RWPE2 (cell line): ENCODE data around the gene NAA11.

ENCODE experiments used
- ATAC-seq: fragments of 200-7000 bp; cut with Tn5 transposase; 3 replicates; pipeline ENCODE4 v1.9.1; 2021; ENCODE audit warnings: low read depth
- DNase-seq: peaks from one replicate; pipeline ENCODE4 v3.0.0-alpha.2; 2020; ENCODE audit warnings: low spot score
- H3K27ac ChIP-seq: fragments of 450-650 bp; 2 replicates; pipeline ENCODE4 v1.5.1; 2017; ENCODE audit warnings: mild to moderate bottlenecking; ENCODE audit not compliant: poor library complexity, severe bottlenecking
- H3K27me3 ChIP-seq: fragments of 250-450 bp; sonication (Bioruptor Pico); 2 replicates; pipeline ENCODE4 v1.5.1; 2021; ENCODE audit warnings: mild to moderate bottlenecking, moderate library complexity; ENCODE audit not compliant: insufficient read depth, poor library complexity, severe bottlenecking
- H3K36me3 ChIP-seq: fragments of 250-450 bp; sonication (Bioruptor Pico); 2 replicates; pipeline ENCODE4 v1.5.1; 2020; ENCODE audit warnings: low read depth, mild to moderate bottlenecking, moderate library complexity
- H3K4me1 ChIP-seq: fragments of 250-450 bp; sonication (Bioruptor Pico); 2 replicates; pipeline ENCODE4 v1.5.1; 2021; ENCODE audit warnings: mild to moderate bottlenecking, moderate library complexity; ENCODE audit not compliant: insufficient read depth, poor library complexity, severe bottlenecking
- H3K4me3 ChIP-seq: fragments of 250-450 bp; sonication (Bioruptor Pico); 2 replicates; pipeline ENCODE4 v1.5.1; 2021; ENCODE audit warnings: mild to moderate bottlenecking, moderate library complexity; ENCODE audit not compliant: severe bottlenecking
- H3K9me3 ChIP-seq: fragments of 250-450 bp; sonication (Bioruptor Pico); 2 replicates; pipeline ENCODE4 v1.5.1; 2021; ENCODE audit warnings: mild to moderate bottlenecking, moderate library complexity; ENCODE audit not compliant: severe bottlenecking
- TF ChIP-seq, protein P1 (sequence below): fragments of 450-650 bp; IDR thresholded peaks from one replicate; pipeline ENCODE4 v1.5.1; 2017; ENCODE audit warnings: mild to moderate bottlenecking, moderate library complexity; ENCODE audit not compliant: poor library complexity, severe bottlenecking

Gene NAA11

DNA sequence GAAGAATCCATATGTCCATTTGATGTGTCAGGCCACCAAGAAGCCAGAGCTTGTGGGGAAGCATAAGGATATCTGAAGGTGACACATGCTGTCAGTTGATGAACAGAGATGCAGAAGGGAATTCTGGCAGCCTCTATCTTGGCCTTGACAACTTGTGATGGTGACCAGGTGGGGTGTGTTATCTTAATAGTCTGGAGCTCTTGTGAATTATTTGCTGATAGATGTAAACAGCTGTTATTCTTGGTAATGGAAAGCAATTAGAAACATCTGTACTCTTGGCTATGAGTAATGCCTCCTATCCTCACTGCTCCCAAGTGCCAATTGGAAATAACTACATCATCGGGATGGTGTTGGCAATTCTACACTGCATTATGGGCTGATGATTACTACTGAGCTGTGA lies 51.9 kb downstream of the NAA11 start:
- no peak for ATAC-seq
- Histone ChIP-seq H3K4me1 (no peaks in the 10 kb centered on the region), H3K36me3 (no peaks in the 10 kb centered on the region), H3K27me3 (no peaks in the 10 kb centered on the region), H3K9me3 (no peaks in the 10 kb centered on the region), H3K4me3 (no peak overlapping the region), H3K27ac (no peak overlapping the region)
- DNase-seq = no peak
- TF ChIP-seq, protein P1, sequence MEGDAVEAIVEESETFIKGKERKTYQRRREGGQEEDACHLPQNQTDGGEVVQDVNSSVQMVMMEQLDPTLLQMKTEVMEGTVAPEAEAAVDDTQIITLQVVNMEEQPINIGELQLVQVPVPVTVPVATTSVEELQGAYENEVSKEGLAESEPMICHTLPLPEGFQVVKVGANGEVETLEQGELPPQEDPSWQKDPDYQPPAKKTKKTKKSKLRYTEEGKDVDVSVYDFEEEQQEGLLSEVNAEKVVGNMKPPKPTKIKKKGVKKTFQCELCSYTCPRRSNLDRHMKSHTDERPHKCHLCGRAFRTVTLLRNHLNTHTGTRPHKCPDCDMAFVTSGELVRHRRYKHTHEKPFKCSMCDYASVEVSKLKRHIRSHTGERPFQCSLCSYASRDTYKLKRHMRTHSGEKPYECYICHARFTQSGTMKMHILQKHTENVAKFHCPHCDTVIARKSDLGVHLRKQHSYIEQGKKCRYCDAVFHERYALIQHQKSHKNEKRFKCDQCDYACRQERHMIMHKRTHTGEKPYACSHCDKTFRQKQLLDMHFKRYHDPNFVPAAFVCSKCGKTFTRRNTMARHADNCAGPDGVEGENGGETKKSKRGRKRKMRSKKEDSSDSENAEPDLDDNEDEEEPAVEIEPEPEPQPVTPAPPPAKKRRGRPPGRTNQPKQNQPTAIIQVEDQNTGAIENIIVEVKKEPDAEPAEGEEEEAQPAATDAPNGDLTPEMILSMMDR = no peak

DNA sequence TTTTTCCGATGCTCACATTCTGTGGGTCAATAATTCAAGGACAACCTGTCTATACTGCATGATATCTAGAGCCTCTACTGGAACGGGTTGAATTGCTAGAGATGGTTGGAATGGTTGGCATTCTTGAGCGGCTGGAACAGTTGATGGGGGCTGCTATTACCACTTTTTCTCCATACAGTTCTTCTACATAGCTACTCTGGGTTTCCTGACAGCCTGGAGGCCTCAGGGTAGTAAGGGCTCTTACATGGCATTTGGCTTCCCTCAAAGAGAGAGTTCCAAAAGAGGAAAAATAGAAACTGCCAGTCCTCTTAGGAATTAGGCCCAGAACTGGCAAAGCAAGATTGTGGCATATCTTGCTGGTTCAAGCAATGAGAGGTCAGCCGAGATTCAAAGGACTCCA lies 53.1 kb downstream of the NAA11 start:
- TF ChIP-seq, protein P1 = no peak
- DNase-seq (no peak), ATAC-seq (no peak)
- no peaks in the 10 kb centered on the region for H3K9me3 ChIP-seq
- H3K36me3 ChIP-seq = no peaks in the 10 kb centered on the region
- H3K4me3 ChIP-seq = no peak overlapping the region
- no peaks in the 10 kb centered on the region for H3K27me3 ChIP-seq
- H3K4me1 ChIP-seq = no peaks in the 10 kb centered on the region
- H3K27ac ChIP-seq = no peak overlapping the region

DNA sequence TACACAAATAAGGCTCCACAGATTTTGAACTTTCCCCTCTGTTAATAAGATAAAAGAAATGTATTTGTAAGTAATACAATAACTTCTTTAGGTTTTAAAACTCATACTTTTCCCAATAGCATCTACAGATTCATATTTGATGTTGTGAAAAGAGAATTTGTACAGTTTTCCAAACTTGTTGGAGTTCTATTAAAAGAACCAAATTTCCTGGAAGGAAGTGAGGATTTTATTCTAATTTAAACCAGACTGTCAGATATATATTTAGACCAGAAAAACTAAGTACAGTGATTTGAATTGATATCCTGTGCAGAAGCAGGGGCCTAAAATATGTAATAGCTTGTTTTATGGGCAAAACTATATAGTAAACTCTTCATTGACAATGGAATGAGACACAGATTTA lies 53.7 kb downstream of the NAA11 start:
- no peaks in the 10 kb centered on the region for H3K4me1 ChIP-seq
- H3K27ac ChIP-seq = no peak overlapping the region
- ATAC-seq (no peak), DNase-seq (no peak)
- no peaks in the 10 kb centered on the region for H3K27me3 ChIP-seq
- H3K4me3 ChIP-seq = no peak overlapping the region
- H3K9me3 ChIP-seq = no peaks in the 10 kb centered on the region
- TF ChIP-seq, protein P1 = no peak
- no peaks in the 10 kb centered on the region for H3K36me3 ChIP-seq

DNA sequence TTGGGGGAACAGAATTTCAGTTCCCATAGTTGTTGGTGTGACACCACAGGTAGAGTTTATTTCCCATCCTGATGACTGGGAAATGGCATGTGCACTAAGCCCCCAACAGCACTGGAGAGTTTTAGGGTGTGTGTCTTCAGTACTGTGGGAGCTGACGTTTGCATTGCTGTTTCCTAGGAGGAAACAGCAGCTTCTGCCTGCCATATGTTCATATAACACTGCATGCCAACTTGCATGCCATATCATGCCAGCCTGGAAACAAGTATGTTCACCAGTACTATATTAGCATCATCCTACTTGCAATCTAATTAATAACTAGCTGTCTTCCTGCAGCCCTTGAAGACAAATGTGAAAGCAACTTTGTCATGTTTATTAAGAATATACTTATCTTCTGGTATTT lies 58.2 kb downstream of the NAA11 start:
- Histone ChIP-seq H3K27me3 (no peaks in the 10 kb centered on the region), H3K27ac (no peak overlapping the region), H3K9me3 (no peaks in the 10 kb centered on the region), H3K36me3 (no peaks in the 10 kb centered on the region), H3K4me3 (no peak overlapping the region), H3K4me1 (no peaks in the 10 kb centered on the region)
- TF ChIP-seq, protein P1 = no peak
- ATAC-seq (no peak), DNase-seq (no peak)
